WERI-Rb-1 (cell line): ENCODE measurements around the gene FBXO17.

Experiments used
- DNase-seq: peaks from one replicate; pipeline ENCODE4 v3.0.0-alpha.2; 2020
- H3K27ac ChIP-seq: fragments of 250-450 bp; sonication (Bioruptor Pico); 2 replicates; pipeline ENCODE4 v1.5.1; 2020; ENCODE audit warnings: mild to moderate bottlenecking, moderate library complexity
- H3K27me3 ChIP-seq: fragments of 250-450 bp; sonication (Bioruptor Pico); 2 replicates; pipeline ENCODE4 v1.5.1; 2021; ENCODE audit warnings: mild to moderate bottlenecking, low read depth, moderate library complexity; ENCODE audit not compliant: insufficient read depth, severe bottlenecking
- H3K36me3 ChIP-seq: fragments of 250-450 bp; sonication (Bioruptor Pico); 2 replicates; pipeline ENCODE4 v1.5.1; 2020; ENCODE audit warnings: mild to moderate bottlenecking, moderate library complexity
- H3K4me3 ChIP-seq: 2 replicates; pipeline ENCODE4 v1.5.1; 2011; ENCODE audit warnings: low read depth, mild to moderate bottlenecking, control low read depth, low read length
- H3K9me3 ChIP-seq: fragments of 250-450 bp; sonication (Bioruptor Pico); 2 replicates; pipeline ENCODE4 v1.5.1; 2021; ENCODE audit warnings: mild to moderate bottlenecking, moderate library complexity; ENCODE audit not compliant: severe bottlenecking
- TF ChIP-seq, protein P1 (sequence below): IDR thresholded peaks from 2 replicates; pipeline ENCODE4 v1.5.1; 2011; ENCODE audit warnings: low read depth, mild to moderate bottlenecking, control low read depth, inconsistent platforms, low read length

Gene FBXO17

DNA sequence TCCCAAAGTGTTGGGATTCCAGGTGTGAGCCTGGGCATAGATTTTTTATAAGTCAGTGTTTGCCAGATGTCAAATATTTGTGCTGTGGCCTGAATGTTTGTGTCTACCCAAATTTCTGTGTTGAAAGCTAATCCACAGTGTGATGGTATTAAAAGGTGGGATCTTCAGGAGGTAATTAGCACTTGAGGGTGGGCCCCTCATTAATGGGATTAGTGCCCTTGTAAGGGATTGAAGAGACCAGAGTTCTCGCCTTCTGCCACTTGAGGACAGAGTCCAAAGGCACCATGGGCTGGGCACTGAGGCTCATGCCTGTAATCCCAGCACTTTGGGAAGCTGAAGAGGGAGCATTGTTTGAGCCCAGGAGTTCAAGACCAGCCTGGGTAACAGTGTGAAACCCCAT is 9.7 kb upstream of the FBXO17 start:
- Histone ChIP-seq H3K36me3 (no peaks in the 10 kb centered on the region), H3K27ac (no peak overlapping the region), H3K27me3 (no peaks in the 10 kb centered on the region), H3K4me3 (no peak overlapping the region), H3K9me3 (peaks cover 10% of the 10 kb centered on the region)
- no peak for DNase-seq
- TF ChIP-seq, protein P1, sequence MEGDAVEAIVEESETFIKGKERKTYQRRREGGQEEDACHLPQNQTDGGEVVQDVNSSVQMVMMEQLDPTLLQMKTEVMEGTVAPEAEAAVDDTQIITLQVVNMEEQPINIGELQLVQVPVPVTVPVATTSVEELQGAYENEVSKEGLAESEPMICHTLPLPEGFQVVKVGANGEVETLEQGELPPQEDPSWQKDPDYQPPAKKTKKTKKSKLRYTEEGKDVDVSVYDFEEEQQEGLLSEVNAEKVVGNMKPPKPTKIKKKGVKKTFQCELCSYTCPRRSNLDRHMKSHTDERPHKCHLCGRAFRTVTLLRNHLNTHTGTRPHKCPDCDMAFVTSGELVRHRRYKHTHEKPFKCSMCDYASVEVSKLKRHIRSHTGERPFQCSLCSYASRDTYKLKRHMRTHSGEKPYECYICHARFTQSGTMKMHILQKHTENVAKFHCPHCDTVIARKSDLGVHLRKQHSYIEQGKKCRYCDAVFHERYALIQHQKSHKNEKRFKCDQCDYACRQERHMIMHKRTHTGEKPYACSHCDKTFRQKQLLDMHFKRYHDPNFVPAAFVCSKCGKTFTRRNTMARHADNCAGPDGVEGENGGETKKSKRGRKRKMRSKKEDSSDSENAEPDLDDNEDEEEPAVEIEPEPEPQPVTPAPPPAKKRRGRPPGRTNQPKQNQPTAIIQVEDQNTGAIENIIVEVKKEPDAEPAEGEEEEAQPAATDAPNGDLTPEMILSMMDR, result no peak

DNA sequence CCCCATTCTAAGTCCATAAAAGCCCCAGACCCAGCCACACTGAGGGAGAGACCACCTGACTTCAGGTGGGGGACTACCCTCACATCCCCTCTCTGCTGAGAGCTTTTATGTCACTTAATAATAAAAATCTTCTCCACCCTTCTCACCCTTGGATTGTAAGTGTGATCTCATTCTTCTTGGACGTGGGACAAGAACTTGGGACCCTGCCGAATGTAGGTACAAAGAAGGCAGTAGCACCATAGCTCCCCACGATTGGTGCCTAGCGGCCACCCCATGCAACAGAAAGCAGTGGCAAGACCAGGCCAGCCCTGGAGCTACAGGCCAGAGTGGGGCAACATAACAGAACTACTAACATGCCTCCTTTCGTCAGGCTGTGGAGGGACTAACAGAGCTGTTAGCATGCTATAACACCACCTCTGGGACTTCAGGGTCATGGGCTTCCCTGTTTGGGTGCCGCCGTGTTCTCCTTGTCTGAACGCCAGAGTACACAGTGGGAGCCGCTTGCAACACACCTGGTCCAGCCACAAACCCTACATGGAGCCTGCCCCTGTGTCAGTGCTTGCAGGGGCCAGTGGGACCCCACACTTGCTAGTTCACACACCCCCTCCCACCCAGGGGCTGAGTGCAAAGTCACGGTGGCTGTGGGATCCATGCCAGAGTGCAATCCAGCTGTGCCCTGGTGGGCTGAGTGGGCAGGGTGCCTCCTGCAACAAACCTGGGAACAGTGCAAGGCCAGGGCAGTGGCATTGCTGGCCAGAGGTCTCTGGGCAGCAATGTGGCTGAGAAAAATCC is 5.2 kb upstream of the FBXO17 start:
- no peak for DNase-seq
- TF ChIP-seq, protein P1, result no peak
- no peaks in the 10 kb centered on the region for H3K27me3 ChIP-seq

DNA sequence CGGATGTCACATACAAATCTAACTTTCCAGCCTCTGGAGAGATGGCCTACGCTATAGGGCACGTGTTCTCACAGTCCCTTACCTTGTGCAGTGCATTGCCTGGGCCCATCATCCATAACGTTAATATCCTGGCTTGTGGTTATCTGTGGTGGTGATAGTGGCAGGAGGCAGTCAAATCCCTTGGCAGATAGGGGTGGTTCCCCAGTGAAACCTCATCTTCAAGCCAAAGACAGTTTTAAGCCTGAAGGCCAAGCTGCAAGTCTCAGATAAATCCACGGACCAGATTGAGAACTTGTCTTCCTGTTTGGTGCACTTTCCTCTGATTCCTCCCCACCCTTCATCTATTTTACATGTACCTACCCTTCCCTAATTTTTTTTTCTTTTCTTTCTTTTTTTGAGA is 4.3 kb upstream of the FBXO17 start:
- Histone ChIP-seq H3K4me3 (no peak overlapping the region), H3K27me3 (no peaks in the 10 kb centered on the region), H3K27ac (no peak overlapping the region), H3K36me3 (no peaks in the 10 kb centered on the region), H3K9me3 (peaks cover 9% of the 10 kb centered on the region)
- TF ChIP-seq, protein P1, result no peak
- no peak for DNase-seq

More for the DNA sequence above, 5.2 kb upstream of the FBXO17 start:
- Histone ChIP-seq H3K4me3 (no peak overlapping the region), H3K36me3 (no peaks in the 10 kb centered on the region), H3K27ac (no peak overlapping the region), H3K9me3 (peaks cover 11% of the 10 kb centered on the region)

DNA sequence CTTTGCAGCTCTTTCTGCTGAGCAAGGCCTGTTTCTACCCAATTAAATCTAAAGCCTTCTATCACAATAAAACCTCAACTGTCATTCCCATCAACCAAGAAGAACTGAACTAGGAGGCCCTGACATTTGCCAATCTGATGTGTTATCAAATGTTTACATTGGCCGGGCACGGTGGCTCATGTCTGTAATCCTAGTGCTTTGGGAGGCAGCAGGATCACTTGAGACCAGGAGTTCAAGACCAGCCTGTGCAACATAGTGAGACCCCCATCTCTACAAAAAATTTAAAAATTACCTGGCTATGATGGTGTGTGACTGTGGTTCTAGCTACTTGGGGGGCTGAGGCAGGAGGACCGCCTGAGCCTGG is 2.8 kb upstream of the FBXO17 start:
- Histone ChIP-seq H3K4me3 (no peak overlapping the region), H3K27me3 (no peaks in the 10 kb centered on the region), H3K9me3 (peaks cover 9% of the 10 kb centered on the region), H3K36me3 (no peaks in the 10 kb centered on the region), H3K27ac (no peak overlapping the region)
- DNase-seq, result no peak
- TF ChIP-seq, protein P1, result no peak

DNA sequence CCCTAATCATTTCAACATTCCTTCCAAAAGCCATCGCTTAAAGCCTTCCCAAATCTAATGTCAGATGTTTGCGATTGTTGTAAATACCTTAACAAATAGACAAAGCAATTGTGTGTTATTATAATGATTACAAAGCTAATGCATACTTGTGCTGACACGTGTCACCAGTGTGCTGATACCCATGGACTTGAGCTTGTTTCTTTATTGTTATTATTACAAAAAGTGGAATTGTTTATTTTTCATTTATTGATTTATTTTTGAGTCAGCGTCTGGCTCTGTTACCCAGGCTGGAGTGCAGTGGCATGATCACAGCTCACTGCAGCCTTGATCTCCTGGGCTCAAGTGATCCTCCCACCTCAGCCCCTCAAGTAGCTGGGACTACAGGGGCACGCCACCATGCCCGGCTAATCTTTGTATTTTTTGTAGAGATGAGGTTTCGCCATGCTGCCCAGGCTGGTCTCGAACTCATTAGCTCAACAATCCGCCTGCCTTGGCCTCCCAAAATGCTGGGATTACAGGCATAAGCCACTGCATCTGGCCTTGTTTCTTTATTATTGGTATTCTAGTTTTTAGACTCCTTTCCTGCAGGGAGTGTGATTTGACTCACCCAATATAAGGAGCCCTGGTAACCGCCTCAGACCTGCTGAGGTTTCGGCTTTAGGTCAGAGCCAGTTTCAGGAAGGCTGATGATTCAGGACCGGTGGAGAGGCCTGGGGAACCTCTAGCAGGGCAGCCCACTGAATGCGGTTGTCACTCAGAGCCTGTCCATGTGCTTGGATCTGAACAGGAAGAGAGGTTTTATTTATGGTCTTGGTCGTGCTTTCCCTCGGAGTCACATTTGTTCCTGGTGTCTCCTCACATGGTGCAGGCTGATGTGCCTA is 2.1 kb upstream of the FBXO17 start:
- DNase-seq, result no peak
- peaks cover 2% of the 10 kb centered on the region; the same call in 1 of the 2 replicates for H3K36me3 ChIP-seq
- TF ChIP-seq, protein P1, result no peak
- peaks cover 9% of the 10 kb centered on the region for H3K9me3 ChIP-seq
- no peak overlapping the region for H3K4me3 ChIP-seq
- no peaks in the 10 kb centered on the region for H3K27me3 ChIP-seq
- H3K27ac ChIP-seq, result no peak overlapping the region
